Ishikawa (cell line): ENCODE data around the gene NTM.

ENCODE experiments used
- CEBPB ChIP-seq: IDR thresholded peaks from 2 replicates; pipeline ENCODE4 v1.6.1; 2012
- CREB1 ChIP-seq: IDR thresholded peaks from 2 replicates; pipeline ENCODE4 v1.6.1; 2012; ENCODE audit warnings: low read depth
- EGR1 ChIP-seq: IDR thresholded peaks from 2 replicates; pipeline ENCODE4 v1.6.1; 2012
- EP300 ChIP-seq: IDR thresholded peaks from 2 replicates; pipeline ENCODE4 v1.6.1; 2012; ENCODE audit warnings: borderline replicate concordance
- FOXM1 ChIP-seq: IDR thresholded peaks from 2 replicates; pipeline ENCODE4 v1.6.1; 2012; ENCODE audit warnings: low read depth, borderline replicate concordance
- NFIC ChIP-seq: IDR thresholded peaks from 2 replicates; pipeline ENCODE4 v1.6.1; 2012
- RAD21 ChIP-seq: IDR thresholded peaks from 2 replicates; pipeline ENCODE4 v1.6.1; 2012; ENCODE audit warnings: low read depth
- TAF1 ChIP-seq: IDR thresholded peaks from 2 replicates; pipeline ENCODE4 v1.6.1; 2012; ENCODE audit warnings: low read depth, mild to moderate bottlenecking
- TCF12 ChIP-seq: IDR thresholded peaks from 2 replicates; pipeline ENCODE4 v1.6.1; 2012; ENCODE audit warnings: low read depth
- TEAD4 ChIP-seq: IDR thresholded peaks from 2 replicates; pipeline ENCODE4 v1.6.1; 2012
- YY1 ChIP-seq: IDR thresholded peaks from 2 replicates; pipeline ENCODE4 v1.6.1; 2012; ENCODE audit warnings: low read depth
- ZBTB7A ChIP-seq: IDR thresholded peaks from 2 replicates; pipeline ENCODE4 v1.6.1; 2012; ENCODE audit warnings: low read depth
- TF ChIP-seq, protein P1 (sequence below): IDR thresholded peaks from 2 replicates; pipeline ENCODE4 v1.6.1; 2012
- TF ChIP-seq, protein P2 (sequence below): IDR thresholded peaks from 2 replicates; pipeline ENCODE4 v1.6.1; 2012; ENCODE audit warnings: low read depth, mild to moderate bottlenecking
- TF ChIP-seq, protein P3 (sequence below): IDR thresholded peaks from 2 replicates; pipeline ENCODE4 v1.6.1; 2012

Gene NTM

DNA sequence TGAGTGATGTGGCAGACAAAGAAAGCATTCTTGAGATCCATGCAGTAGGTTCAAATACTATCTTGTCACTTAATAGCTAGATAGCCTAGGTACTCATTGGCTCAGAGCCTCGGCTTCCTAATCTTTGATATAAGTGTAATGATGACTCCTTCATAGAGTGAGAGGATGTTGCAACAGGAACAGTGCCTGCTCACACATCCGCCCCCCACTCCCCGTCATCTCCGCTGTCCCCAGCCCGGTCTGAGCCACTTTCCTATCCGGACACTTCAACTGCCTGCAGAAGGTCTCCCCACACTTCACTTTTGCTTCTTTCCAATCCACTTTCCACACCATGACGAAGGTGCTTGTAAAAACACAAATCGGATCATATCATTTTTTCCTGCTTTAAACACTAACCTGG, 128.8 kb downstream of the NTM start:
- TF ChIP-seq YY1 (no peak), TEAD4 (no peak), EP300 (no peak), EGR1 (no peak), FOXM1 (no peak), CEBPB (no peak), RAD21 (no peak), ZBTB7A (no peak), TCF12 (no peak), TAF1 (no peak), CREB1 (no peak), NFIC (no peak)
- TF ChIP-seq, protein P1, sequence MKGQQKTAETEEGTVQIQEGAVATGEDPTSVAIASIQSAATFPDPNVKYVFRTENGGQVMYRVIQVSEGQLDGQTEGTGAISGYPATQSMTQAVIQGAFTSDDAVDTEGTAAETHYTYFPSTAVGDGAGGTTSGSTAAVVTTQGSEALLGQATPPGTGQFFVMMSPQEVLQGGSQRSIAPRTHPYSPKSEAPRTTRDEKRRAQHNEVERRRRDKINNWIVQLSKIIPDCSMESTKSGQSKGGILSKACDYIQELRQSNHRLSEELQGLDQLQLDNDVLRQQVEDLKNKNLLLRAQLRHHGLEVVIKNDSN, result no peak
- TF ChIP-seq, protein P2, sequence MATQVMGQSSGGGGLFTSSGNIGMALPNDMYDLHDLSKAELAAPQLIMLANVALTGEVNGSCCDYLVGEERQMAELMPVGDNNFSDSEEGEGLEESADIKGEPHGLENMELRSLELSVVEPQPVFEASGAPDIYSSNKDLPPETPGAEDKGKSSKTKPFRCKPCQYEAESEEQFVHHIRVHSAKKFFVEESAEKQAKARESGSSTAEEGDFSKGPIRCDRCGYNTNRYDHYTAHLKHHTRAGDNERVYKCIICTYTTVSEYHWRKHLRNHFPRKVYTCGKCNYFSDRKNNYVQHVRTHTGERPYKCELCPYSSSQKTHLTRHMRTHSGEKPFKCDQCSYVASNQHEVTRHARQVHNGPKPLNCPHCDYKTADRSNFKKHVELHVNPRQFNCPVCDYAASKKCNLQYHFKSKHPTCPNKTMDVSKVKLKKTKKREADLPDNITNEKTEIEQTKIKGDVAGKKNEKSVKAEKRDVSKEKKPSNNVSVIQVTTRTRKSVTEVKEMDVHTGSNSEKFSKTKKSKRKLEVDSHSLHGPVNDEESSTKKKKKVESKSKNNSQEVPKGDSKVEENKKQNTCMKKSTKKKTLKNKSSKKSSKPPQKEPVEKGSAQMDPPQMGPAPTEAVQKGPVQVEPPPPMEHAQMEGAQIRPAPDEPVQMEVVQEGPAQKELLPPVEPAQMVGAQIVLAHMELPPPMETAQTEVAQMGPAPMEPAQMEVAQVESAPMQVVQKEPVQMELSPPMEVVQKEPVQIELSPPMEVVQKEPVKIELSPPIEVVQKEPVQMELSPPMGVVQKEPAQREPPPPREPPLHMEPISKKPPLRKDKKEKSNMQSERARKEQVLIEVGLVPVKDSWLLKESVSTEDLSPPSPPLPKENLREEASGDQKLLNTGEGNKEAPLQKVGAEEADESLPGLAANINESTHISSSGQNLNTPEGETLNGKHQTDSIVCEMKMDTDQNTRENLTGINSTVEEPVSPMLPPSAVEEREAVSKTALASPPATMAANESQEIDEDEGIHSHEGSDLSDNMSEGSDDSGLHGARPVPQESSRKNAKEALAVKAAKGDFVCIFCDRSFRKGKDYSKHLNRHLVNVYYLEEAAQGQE, result no peak
- TF ChIP-seq, protein P3, sequence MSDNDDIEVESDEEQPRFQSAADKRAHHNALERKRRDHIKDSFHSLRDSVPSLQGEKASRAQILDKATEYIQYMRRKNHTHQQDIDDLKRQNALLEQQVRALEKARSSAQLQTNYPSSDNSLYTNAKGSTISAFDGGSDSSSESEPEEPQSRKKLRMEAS, result no peak

DNA sequence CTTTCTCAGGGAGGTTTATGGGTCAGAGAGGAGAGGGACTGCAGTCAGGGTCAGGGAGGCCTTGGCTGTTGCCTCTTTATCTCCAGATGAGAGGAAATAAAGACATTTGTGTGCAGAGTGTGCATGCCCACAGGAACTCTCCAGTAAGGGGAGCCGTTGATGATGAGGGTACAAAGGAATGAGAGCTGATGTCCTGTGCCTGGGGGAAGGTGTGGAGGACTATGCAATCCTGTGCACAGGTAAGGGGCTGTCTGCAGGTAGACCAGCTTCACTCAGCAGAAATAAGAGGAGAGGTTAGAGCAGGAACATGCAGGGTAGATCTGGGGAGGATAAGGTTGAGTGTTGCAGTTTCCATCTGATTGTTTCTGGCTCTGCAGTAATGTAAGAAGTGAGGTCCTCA, 132.6 kb downstream of the NTM start:
- TF ChIP-seq CEBPB (no peak), ZBTB7A (no peak), NFIC (no peak)

DNA sequence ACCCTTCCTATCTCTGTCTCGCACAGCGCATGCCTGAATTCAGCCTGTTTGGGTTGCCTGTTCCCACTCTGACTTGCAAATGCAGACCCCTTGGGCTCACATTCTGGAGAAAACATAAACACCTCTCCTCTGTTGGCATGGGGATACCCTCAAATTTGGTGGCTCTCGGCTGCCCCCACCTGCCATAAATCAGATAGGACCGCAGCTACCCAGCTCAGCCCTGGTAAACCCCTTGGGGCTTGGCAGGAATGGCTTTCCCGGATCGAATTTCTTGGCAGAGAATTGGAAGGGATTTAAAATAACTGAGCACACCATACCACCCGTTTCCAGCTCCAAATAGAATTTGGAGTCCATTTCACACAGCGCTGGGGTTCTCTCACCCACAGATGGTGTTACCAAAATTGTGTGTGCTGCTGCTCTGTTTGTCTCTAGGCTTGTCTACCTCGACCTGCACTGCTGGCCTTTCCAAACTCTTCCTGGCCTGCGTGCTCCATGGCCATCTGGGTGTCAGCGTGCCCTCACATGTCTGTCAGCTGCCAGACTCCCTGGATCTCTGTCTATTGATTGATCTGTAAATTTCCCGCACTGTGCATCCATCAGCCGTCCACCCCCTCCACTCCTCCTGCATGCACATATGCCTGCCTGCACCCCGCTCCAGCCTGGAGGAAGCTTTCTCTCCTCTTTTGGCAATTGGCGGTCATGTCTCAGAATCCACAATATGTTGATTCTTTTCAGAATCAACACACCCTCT, 134.0 kb downstream of the NTM start:
- TF ChIP-seq CEBPB (no peak), EGR1 (no peak), ZBTB7A (no peak), TEAD4 (no peak), EP300 (no peak), FOXM1 (no peak), YY1 (no peak), TCF12 (no peak), TAF1 (no peak), CREB1 (no peak), RAD21 (no peak), NFIC (no peak)
- TF ChIP-seq, protein P3, result no peak
- TF ChIP-seq, protein P2, result no peak
- TF ChIP-seq, protein P1, result no peak

DNA sequence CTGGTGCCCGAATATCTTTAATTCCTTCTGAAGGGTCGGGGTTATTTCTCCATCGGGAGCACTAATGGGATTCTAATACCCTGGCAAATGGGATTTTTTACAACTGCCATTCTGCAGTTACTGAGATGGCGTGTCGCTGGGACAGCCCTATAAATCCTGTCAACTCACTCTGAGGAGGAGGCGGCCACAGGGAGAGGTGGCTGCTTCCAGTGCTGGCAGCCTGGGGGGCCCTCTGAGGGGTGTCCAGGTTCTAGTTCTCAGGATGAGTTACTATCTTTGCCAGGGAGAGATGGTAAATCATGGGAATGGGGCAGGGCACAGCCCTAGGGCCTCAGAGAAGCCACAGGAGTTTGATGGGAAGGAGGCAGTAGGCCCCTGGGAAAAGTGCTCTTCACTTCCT, 135.9 kb downstream of the NTM start:
- TF ChIP-seq TEAD4, result no peak
- no peak for TF ChIP-seq YY1
- no peak for TF ChIP-seq CEBPB
- no peak for TF ChIP-seq TAF1

DNA sequence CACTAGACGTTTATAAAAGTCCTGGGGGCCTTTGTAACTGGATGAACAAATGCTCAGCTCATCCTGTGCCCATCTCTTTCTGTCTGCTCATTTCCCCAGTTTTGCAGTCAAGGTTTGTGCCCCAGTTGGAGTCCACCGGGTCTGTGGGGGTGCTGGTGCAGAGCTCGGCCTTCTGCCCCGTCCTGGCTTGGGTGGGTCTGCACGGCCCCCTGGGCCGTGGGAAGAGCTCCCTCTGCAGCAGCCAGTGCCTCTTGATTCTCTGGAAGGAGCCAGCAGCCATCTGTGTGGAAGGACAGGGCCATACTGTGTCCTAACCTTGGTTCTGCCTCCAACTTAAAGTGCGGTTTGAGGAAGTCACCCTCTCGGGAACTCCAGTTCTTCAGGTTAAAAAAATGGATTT, 140.2 kb downstream of the NTM start:
- TF ChIP-seq TCF12, result no peak
- TF ChIP-seq RAD21, result no peak
- TF ChIP-seq, protein P1, result no peak
- no peak for TF ChIP-seq FOXM1
- no peak for TF ChIP-seq TEAD4
- no peak for TF ChIP-seq CEBPB
- no peak for TF ChIP-seq YY1
- TF ChIP-seq, protein P3, result no peak
- no peak for TF ChIP-seq CREB1
- no peak for TF ChIP-seq EGR1
- TF ChIP-seq, protein P2, result no peak
- TF ChIP-seq ZBTB7A, result no peak
- no peak for TF ChIP-seq NFIC
- no peak for TF ChIP-seq TAF1
- TF ChIP-seq EP300, result no peak
